Measurements from ENCODE around the gene CCDC150. TPM values are rescaled to one million over a fixed set of nuclear protein-coding genes. Genes with fewer than 3 reads are reported as not detected.
A peak's percentile ranks its signal among the peaks of the same experiment; 100 is the strongest.

CCDC150 gene
- total and polyA plus RNA-seq, 9 of the 15 experiments (the other 6 are each of a cell fraction or from before 2014, with no cell fraction given), result 4.4 to 23.1 (median 11.3) TPM

GRCh38 chr2:196606516-196606915, 33.0 kb upstream of the CCDC150 start:
- BruUV-seq (replicated peaks), result no TSS peak

GRCh38 chr2:196607073-196607472, 32.4 kb upstream of the CCDC150 start:
- CTCF ChIA-PET (ENCODE audit: low intra/inter-chr PET ratio), result no interaction called here
- Histone ChIP-seq H3K36me3 (ENCODE audit: control insufficient read depth, insufficient read depth, low read length) (no peaks in the 10 kb centered on the region), H4K20me1 (replicated peaks; ENCODE audit: control insufficient read depth, insufficient read depth, low read length) (no peaks in the 10 kb centered on the region), H3K9ac (ENCODE audit: insufficient read depth in 1 of 2, low read depth in 2 of 2, low read length in 2 of 2) (no peak overlapping the region), H3K9me1 (ENCODE audit: control insufficient read depth, insufficient read depth, low read length) (no peaks in the 10 kb centered on the region), H3K27me3 (ENCODE audit: control insufficient read depth in 2 of 2, insufficient read depth in 2 of 2, low read length in 2 of 2) (no peaks in the 10 kb centered on the region), H3K27ac (ENCODE audit: extremely low read depth, low read depth, low read length) (no peak overlapping the region), H3K79me2 (ENCODE audit: control insufficient read depth, insufficient read depth, low read length) (no peaks in the 10 kb centered on the region), H3K4me1 (replicated peaks in 1 of 2; ENCODE audit: control insufficient read depth in 2 of 2, insufficient read depth in 2 of 2, low read length in 2 of 2) (peaks cover 0 to 3% of the 10 kb centered on the region in 2 experiments; a peak in 1 of 5 replicates), H3K4me2 (ENCODE audit: insufficient read depth, low read length) (no peak overlapping the region), H3K9me3 (replicated peaks; ENCODE audit: control insufficient read depth, insufficient read depth, low read depth, low read length) (no peaks in the 10 kb centered on the region), H3K4me3 (no peak overlapping the region), H2AFZ (ENCODE audit: low read depth, low read length) (no peak overlapping the region)
- FAIRE-seq (no peak), DNase-seq (ENCODE audit: extremely low read depth in 1 of 4, low spot score in 3 of 4) (peak in 3 of 4 experiments; percentile 8 to 17 (median 15)), ATAC-seq (no peak)
- POLR2A ChIA-PET, result interaction anchor here (0.7 to 1.3 kb wide), 2 partner anchors 14 to 33 kb away, joined by 3 to 5 read pairs; no protein-coding TSS in a partner anchor
- 2% methylated on average over 3 of the region's 3 CpGs for WGBS (ENCODE audit: insufficient coverage, low coverage, missing lambda C conversion rate)
- BruUV-seq (replicated peaks), result no TSS peak
- in situ Hi-C loops (cut with MboI) (no loop called here), intact Hi-C loops (cut with micrococcal nuclease) (no loop called here)
- TF ChIP-seq MYNN (IDR thresholded peaks at IDR 0.05) (peak; percentile 98), MYNN (CRISPR knock-in tag; IDR thresholded peaks at IDR 0.05) (peak; percentile 91), TFAP4 (CRISPR knock-in tag; IDR thresholded peaks at IDR 0.05; ENCODE audit: borderline replicate concordance) (no peak), E2F5 (CRISPR knock-in tag; IDR thresholded peaks at IDR 0.05) (no peak)

More at GRCh38 chr2:196606516-196606915, 33.0 kb upstream of the CCDC150 start:
- FAIRE-seq (no peak), ATAC-seq (no peak), DNase-seq (ENCODE audit: extremely low read depth in 1 of 4, low spot score in 3 of 4) (no peak)
- intact Hi-C loops (cut with micrococcal nuclease), result no loop called here
- H3K79me2 ChIP-seq (ENCODE audit: control insufficient read depth, insufficient read depth, low read length), result no peaks in the 10 kb centered on the region
- H3K27me3 ChIP-seq (ENCODE audit: control insufficient read depth in 2 of 2, insufficient read depth in 2 of 2, low read length in 2 of 2), result no peaks in the 10 kb centered on the region
- H3K27ac ChIP-seq (ENCODE audit: extremely low read depth, low read depth, low read length), result no peak overlapping the region
- WGBS (ENCODE audit: insufficient coverage, low coverage, missing lambda C conversion rate), result 25% methylated on average over 3 of the region's 3 CpGs
- H3K4me2 ChIP-seq (ENCODE audit: insufficient read depth, low read length), result no peak overlapping the region
- H4K20me1 ChIP-seq (replicated peaks; ENCODE audit: control insufficient read depth, insufficient read depth, low read length), result no peaks in the 10 kb centered on the region
- H3K9me3 ChIP-seq (replicated peaks; ENCODE audit: control insufficient read depth, insufficient read depth, low read depth, low read length), result no peaks in the 10 kb centered on the region
- H3K36me3 ChIP-seq (ENCODE audit: control insufficient read depth, insufficient read depth, low read length), result no peaks in the 10 kb centered on the region
- H2AFZ ChIP-seq (ENCODE audit: low read depth, low read length), result no peak overlapping the region
- H3K9me1 ChIP-seq (ENCODE audit: control insufficient read depth, insufficient read depth, low read length), result no peaks in the 10 kb centered on the region
- TF ChIP-seq ZFPM2 (CRISPR knock-in tag; IDR thresholded peaks at IDR 0.05) (no peak), TBL1XR1 (IDR thresholded peaks at IDR 0.05; ENCODE audit: low read length in 2 of 2) (no peak), HDAC3 (IDR thresholded peaks at IDR 0.05; ENCODE audit: borderline replicate concordance, partially characterized antibody) (no peak), PHTF2 (CRISPR knock-in tag; IDR thresholded peaks at IDR 0.05) (no peak), CREB3 (tag; conservative IDR thresholded peaks at IDR 0.05; ENCODE audit: low read depth) (no peak), ZNF232 (CRISPR knock-in tag; IDR thresholded peaks at IDR 0.05) (no peak), NR3C1 (CRISPR knock-in tag; IDR thresholded peaks at IDR 0.05) (no peak)
- no peak overlapping the region for H3K4me3 ChIP-seq
- ChIA-PET POLR2A (interaction anchor here (1.3 kb wide), 1 partner anchor 14 kb away, joined by 5 read pairs; no protein-coding TSS in a partner anchor), CTCF (ENCODE audit: low intra/inter-chr PET ratio) (no interaction called here)
- peaks cover 2 to 8% of the 10 kb centered on the region in 2 experiments; a peak in 3 of 5 replicates for H3K4me1 ChIP-seq (replicated peaks in 1 of 2; ENCODE audit: control insufficient read depth in 2 of 2, insufficient read depth in 2 of 2, low read length in 2 of 2)
- H3K9ac ChIP-seq (ENCODE audit: insufficient read depth in 1 of 2, low read depth in 2 of 2, low read length in 2 of 2), result no peak overlapping the region
- in situ Hi-C loops (cut with MboI), result no loop called here

Measured in K562 (cell line).